Ecto neural progenitor cell (in vitro differentiated cells): ENCODE results near the gene RABL2B.

Experiments
- DNase-seq: peaks from one replicate; pipeline ENCODE4 v3.0.0-alpha.2; 2018; ENCODE audit warnings: low spot score

Gene RABL2B

DNA sequence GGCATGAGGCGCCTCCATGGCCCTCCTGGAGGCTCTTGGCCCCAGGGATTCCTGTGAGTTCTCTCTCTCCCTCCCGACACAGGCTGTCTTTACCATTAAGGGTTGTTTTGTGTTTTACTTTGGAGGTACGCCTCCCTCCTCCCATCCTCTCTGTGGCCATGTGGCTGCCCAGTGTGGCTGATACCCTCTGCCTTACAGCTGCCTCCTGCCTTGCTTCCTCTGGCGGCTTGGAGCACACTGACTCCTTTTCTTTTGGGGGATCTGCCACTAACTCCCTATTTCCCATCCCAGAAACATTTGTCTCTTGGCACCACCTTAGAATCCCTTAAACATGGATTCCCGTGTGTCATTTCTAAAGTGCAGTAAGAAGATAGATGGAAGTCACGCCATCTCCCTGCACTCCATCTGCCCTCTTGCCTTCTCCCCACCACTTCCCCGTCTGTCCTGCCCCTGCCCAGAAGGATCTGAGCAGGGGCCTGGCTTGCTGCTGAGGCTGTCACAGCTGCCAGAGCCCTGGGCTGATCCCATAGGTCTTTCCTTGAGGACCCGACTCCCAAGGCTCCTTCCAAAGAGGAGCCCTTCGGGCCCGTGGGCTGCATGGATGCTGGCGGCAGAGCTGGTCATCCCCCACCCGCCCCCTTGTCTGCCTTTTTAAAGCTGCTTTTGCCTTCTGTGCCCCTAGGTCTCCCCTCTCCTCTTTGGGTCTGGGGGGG is 60.6 kb downstream of the RABL2B start:
- DNase-seq = no peak

DNA sequence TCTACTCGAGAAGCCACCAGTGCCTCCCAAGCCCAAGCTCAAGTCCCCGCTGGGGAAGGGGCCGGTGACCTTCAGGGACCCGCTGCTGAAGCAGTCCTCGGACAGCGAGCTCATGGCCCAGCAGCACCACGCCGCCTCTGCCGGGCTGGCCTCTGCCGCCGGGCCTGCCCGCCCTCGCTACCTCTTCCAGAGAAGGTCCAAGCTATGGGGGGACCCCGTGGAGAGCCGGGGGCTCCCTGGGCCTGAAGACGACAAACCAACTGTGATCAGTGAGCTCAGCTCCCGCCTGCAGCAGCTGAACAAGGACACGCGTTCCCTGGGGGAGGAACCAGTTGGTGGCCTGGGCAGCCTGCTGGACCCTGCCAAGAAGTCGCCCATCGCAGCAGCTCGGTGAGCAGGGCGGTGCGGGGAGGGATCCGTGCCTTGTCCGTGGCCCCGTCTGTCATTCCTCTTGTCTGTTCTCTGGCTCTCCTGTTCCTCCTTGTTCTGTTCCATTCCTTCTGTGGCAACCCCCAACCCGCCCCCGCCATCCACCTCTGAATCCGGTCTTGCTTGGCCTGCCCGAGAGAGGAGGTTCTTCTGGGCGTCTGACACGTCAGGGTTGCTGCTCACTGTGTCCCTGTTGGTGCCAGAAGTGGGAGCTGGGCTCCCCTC is 61.3 kb downstream of the RABL2B start:
- DNase-seq = no peak

DNA sequence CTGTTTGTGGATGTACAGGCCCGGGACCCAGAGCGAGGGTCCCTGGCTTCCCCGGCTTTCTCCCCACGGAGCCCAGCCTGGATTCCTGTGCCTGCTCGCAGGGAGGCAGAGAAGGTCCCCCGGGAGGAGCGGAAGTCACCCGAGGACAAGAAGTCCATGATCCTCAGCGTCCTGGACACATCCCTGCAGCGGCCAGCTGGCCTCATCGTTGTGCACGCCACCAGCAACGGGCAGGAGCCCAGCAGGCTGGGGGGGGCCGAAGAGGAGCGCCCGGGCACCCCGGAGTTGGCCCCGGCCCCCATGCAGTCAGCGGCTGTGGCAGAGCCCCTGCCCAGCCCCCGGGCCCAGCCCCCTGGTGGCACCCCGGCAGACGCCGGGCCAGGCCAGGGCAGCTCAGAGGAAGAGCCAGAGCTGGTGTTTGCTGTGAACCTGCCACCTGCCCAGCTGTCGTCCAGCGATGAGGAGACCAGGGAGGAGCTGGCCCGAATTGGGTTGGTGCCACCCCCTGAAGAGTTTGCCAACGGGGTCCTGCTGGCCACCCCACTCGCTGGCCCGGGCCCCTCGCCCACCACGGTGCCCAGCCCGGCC is 62.1 kb downstream of the RABL2B start:
- DNase-seq = no peak

DNA sequence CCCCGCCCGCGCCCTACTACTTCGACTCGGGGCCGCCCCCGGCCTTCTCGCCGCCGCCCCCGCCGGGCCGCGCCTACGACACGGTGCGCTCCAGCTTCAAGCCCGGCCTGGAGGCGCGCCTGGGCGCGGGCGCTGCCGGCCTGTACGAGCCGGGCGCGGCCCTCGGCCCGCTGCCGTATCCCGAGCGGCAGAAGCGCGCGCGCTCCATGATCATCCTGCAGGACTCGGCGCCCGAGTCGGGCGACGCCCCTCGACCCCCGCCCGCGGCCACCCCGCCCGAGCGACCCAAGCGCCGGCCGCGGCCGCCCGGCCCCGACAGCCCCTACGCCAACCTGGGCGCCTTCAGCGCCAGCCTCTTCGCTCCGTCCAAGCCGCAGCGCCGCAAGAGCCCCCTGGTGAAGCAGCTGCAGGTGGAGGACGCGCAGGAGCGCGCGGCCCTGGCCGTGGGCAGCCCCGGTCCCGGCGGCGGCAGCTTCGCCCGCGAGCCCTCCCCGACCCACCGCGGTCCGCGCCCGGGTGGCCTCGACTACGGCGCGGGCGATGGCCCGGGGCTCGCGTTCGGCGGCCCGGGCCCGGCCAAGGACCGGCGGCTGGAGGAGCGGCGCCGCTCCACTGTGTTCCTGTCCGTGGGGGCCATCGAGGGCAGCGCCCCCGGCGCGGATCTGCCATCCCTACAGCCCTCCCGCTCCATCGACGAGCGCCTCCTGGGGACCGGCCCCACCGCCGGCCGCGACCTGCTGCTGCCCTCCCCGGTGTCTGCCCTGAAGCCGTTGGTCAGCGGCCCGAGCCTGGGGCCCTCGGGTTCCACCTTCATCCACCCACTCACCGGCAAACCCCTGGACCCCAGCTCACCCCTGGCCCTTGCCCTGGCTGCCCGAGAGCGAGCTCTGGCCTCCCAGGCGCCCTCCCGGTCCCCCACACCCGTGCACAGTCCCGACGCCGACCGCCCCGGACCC is 62.9 kb downstream of the RABL2B start:
- no peak for DNase-seq

DNA sequence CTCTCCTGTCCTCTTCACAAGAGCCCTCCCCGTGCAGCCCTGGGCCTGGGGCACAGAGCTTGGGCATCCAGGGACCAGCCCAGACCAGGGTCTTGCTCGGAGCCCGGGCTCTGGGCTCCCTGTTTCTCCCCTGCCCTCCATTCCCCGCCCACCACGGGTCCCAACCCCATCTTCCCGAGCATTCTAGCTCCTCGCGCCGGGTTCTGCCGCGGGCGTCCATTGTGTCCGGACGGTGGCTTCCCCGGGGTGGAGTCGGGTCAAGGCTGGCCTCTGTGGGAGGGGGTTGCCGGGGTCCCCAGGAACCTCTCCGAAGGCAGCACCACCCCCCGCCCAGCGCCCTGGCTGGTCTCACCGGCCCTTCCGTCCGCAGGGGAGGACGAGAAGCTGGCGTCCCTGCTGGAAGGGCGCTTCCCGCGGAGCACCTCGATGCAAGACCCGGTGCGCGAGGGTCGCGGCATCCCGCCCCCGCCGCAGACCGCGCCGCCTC is 63.6 kb downstream of the RABL2B start:
- no peak for DNase-seq

DNA sequence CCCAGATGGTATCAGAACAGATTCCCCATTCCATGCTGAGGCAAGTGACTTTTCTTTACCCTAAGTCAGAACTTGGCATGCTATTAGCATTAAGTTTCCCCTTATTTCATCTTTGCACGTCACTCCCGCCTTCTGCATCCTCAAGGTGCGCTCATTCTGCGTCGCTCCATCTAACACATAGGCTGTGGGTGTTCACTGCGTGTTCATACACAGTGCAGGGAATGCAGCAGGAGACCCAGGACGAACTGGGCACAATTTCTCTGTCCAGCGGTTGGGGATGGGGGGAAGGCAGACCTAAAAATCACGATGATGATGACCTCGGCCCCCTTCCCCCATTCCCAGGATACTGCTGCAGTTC is 65.1 kb downstream of the RABL2B start:
- DNase-seq = no peak

DNA sequence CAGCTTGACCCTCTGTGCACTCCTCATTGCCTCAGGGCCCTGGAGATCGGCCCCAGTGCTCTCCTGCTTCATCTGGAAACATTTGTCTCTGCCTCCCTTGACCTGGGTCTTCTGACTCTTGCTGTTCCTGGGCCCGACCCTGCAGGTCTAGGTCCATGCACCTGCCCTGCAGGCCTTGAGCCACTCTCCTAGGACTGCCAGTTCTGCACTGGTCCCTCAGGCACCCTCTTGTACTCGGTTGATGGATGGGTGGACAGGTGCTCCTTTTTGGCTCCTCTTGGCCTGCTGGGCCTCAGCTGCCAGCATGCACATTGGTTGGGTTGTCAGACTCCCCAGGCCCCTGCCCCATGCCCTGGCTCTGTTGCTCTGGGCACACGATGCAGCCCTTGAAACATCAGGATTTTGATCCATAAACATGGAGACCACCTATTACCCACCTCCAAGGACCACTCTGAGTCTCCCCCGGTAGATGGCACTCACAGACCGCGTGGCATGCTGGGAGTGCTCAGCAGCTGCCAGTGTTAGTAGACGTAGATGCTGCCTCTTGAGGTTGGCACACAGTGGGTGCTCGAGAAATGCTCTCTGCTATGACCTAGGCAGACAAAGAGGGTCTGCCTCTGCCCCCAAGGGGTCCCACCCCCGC is 65.6 kb downstream of the RABL2B start:
- DNase-seq = no peak
